ENCODE measurements around the gene LYSMD3.

Gene LYSMD3

GRCh38 chr5:90553711-90554110, 24.3 kb upstream of the LYSMD3 start:
- no peaks in the 10 kb centered on the region for H3K27me3 Mint-ChIP-seq (ENCODE audit: low read depth, poor library complexity)
- H3K4me1 Mint-ChIP-seq, result peaks cover 19% of the 10 kb centered on the region
- no peak overlapping the region for H3K4me3 Mint-ChIP-seq

DNA sequence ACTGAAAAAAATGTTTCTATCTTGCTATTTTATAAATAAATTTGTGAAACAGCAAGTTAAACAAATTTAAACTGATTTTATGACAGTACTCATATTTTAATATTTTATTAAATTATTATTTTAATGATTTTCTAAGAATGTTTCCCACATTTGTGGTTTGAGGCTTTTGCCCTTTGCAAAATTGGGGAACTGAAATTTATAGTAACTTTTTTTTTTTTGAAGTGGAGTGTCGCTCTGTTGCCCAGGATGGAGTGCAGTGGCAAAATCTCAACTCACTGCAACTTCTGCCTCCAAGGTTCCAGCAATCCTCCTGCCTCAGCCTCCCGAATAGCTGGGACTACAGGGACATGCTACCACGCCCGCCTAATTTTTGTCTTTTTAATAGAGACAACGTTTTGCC, 22.0 kb upstream of the LYSMD3 start:
- H3K4me1 Mint-ChIP-seq, result peaks cover 18% of the 10 kb centered on the region
- no peak for TF ChIP-seq CTCF (IDR thresholded peaks at IDR 0.05)
- H3K36me3 Mint-ChIP-seq (ENCODE audit: low read depth), result no peaks in the 10 kb centered on the region
- H3K27ac Mint-ChIP-seq, result no peak overlapping the region
- no peak overlapping the region for H3K4me3 Mint-ChIP-seq
- no peaks in the 10 kb centered on the region for H3K9me3 Mint-ChIP-seq
- no peaks in the 10 kb centered on the region for H3K27me3 Mint-ChIP-seq (ENCODE audit: low read depth, poor library complexity)
- no peak for DNase-seq

More at GRCh38 chr5:90553711-90554110, 24.3 kb upstream of the LYSMD3 start:
- Mint-ChIP-seq H3K27ac (no peak overlapping the region), H3K9me3 (no peaks in the 10 kb centered on the region), H3K36me3 (ENCODE audit: low read depth) (no peaks in the 10 kb centered on the region)
- no peak for DNase-seq
- no peak for TF ChIP-seq CTCF (IDR thresholded peaks at IDR 0.05)

- Mint-ChIP-seq H3K4me3 (no peak overlapping the region), H3K4me1 (peaks cover 15% of the 10 kb centered on the region), H3K27ac (no peak overlapping the region), H3K36me3 (ENCODE audit: low read depth) (no peaks in the 10 kb centered on the region), H3K27me3 (ENCODE audit: low read depth, poor library complexity) (no peaks in the 10 kb centered on the region), H3K9me3 (no peaks in the 10 kb centered on the region)
- DNase-seq, result no peak
- TF ChIP-seq CTCF (IDR thresholded peaks at IDR 0.05), result no peak
Measured at GRCh38 chr5:90550963-90551362, 21.6 kb upstream of the LYSMD3 start.

DNA sequence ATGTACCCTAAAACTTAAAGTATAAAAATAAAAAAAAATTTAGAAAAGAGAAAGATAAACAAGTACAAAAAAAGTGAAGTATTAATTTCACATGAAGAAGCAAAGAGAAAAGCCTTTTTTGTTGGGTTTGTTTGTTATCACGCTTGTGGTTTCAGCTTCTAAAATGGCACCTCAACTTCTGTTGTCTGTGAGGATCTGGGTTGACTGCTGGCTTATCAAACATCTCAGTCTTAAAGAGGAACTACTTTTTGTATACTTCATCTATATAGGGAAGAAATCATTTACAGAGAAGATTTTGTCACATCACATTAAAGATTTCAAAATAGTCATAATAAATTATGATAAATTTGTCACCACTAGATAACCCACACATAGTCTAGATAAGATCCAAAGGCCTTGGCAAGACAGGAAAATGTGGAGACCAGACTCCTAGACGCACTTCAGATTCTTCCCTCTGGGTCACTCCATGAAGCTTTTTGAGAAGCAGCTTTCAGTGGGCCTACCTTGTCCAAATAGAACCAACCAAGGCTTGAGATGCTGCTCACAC, 20.4 kb upstream of the LYSMD3 start:
- Mint-ChIP-seq H3K27ac (no peak overlapping the region), H3K27me3 (ENCODE audit: low read depth, poor library complexity) (no peaks in the 10 kb centered on the region), H3K9me3 (no peaks in the 10 kb centered on the region), H3K4me3 (no peak overlapping the region), H3K4me1 (peaks cover 15% of the 10 kb centered on the region), H3K36me3 (ENCODE audit: low read depth) (no peaks in the 10 kb centered on the region)
- no peak for DNase-seq
- TF ChIP-seq CTCF (IDR thresholded peaks at IDR 0.05), result no peak

- Mint-ChIP-seq H3K4me3 (no peak overlapping the region), H3K9me3 (no peaks in the 10 kb centered on the region), H3K36me3 (ENCODE audit: low read depth) (no peaks in the 10 kb centered on the region), H3K27ac (no peak overlapping the region), H3K4me1 (peaks cover 15% of the 10 kb centered on the region), H3K27me3 (ENCODE audit: low read depth, poor library complexity) (no peaks in the 10 kb centered on the region)
- DNase-seq, result no peak
- TF ChIP-seq CTCF (IDR thresholded peaks at IDR 0.05), result no peak
Measured at GRCh38 chr5:90549223-90549622, 19.8 kb upstream of the LYSMD3 start.

- no peak overlapping the region for H3K27ac Mint-ChIP-seq
- no peak for TF ChIP-seq CTCF (IDR thresholded peaks at IDR 0.05)
- DNase-seq, result no peak
- H3K36me3 Mint-ChIP-seq (ENCODE audit: low read depth), result no peaks in the 10 kb centered on the region
- no peak overlapping the region for H3K4me3 Mint-ChIP-seq
- no peaks in the 10 kb centered on the region for H3K27me3 Mint-ChIP-seq (ENCODE audit: low read depth, poor library complexity)
- peaks cover 15% of the 10 kb centered on the region for H3K4me1 Mint-ChIP-seq
- H3K9me3 Mint-ChIP-seq, result no peaks in the 10 kb centered on the region
Measured at GRCh38 chr5:90548069-90548593, 18.7 kb upstream of the LYSMD3 start.
